ENCODE data around the gene GPR61. TPM values are rescaled to one million over a fixed set of nuclear protein-coding genes. Genes with fewer than 3 reads are reported as not detected.
A peak's percentile ranks its signal among the peaks of the same experiment; 100 is the strongest.

The GPR61 gene
- total RNA-seq, 1 donor from 2014 or later, result 0.76 TPM

DNA sequence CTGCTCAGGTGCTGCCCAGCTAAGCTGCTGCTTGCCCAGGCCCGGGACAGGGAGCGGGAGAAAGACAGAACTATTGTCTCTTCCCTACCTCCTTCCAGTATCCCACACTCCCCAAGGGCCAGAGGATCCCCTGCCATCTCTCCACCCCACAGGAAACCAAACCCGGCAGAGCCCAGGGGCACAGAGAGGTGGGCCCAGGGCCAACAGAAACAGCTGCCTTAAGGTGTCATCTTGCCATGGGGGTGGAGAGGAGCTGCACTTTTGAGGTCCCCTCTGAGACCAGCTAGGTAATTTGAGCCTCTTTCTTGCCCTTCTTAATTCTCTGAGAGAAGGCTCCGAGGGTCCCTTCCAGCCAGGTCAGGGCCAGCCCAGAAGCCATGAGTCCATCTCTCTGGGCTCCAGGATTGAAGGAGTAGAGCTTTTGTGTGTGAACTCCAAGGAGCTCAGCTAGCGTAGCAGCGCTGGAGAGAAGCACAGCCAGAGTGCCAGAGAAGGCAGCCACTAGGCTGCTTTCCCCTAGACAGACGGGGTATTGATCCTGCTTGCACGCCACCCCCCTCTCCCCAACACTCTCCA lies 9.7 kb upstream of the GPR61 start:
- no peak for TF ChIP-seq CTCF (IDR thresholded peaks at IDR 0.05; ENCODE audit: partially characterized antibody, unreplicated experiment)
- peaks cover 34% of the 10 kb centered on the region for H3K27me3 Mint-ChIP-seq (ENCODE audit: unreplicated experiment)
- H3K36me3 Mint-ChIP-seq (ENCODE audit: unreplicated experiment), result no peaks in the 10 kb centered on the region
- peak overlapping the region; percentile 97 for H3K27ac Mint-ChIP-seq (ENCODE audit: unreplicated experiment)
- peaks cover 65% of the 10 kb centered on the region for H3K4me1 Mint-ChIP-seq (ENCODE audit: low read depth, unreplicated experiment)
- peak; percentile 41 for DNase-seq
- H3K9me3 Mint-ChIP-seq (ENCODE audit: unreplicated experiment), result peaks cover 37% of the 10 kb centered on the region
- peak overlapping the region; percentile 69 for H3K4me3 Mint-ChIP-seq (ENCODE audit: unreplicated experiment)

GRCh38 chr1:109530457-109531087 lies 9.1 kb upstream of the GPR61 start:
- peak; percentile 12 for TF ChIP-seq CTCF (IDR thresholded peaks at IDR 0.05; ENCODE audit: partially characterized antibody, unreplicated experiment)
- Mint-ChIP-seq H3K4me3 (ENCODE audit: unreplicated experiment) (peak overlapping the region; percentile 69), H3K9me3 (ENCODE audit: unreplicated experiment) (peaks cover 35% of the 10 kb centered on the region), H3K27me3 (ENCODE audit: unreplicated experiment) (peaks cover 37% of the 10 kb centered on the region), H3K36me3 (ENCODE audit: unreplicated experiment) (no peaks in the 10 kb centered on the region), H3K27ac (ENCODE audit: unreplicated experiment) (peak overlapping the region; percentile 97), H3K4me1 (ENCODE audit: low read depth, unreplicated experiment) (peaks cover 65% of the 10 kb centered on the region)
- peak; percentile 93 for DNase-seq

GRCh38 chr1:109531380-109531779 lies 8.3 kb upstream of the GPR61 start:
- Mint-ChIP-seq H3K4me1 (ENCODE audit: low read depth, unreplicated experiment) (peaks cover 59% of the 10 kb centered on the region), H3K27ac (ENCODE audit: unreplicated experiment) (peak overlapping the region; percentile 97), H3K9me3 (ENCODE audit: unreplicated experiment) (peaks cover 34% of the 10 kb centered on the region), H3K27me3 (ENCODE audit: unreplicated experiment) (peaks cover 34% of the 10 kb centered on the region), H3K36me3 (ENCODE audit: unreplicated experiment) (no peaks in the 10 kb centered on the region), H3K4me3 (ENCODE audit: unreplicated experiment) (peak overlapping the region; percentile 69)
- TF ChIP-seq CTCF (IDR thresholded peaks at IDR 0.05; ENCODE audit: partially characterized antibody, unreplicated experiment), result no peak
- peak; percentile 27 for DNase-seq

- no peak for TF ChIP-seq CTCF (IDR thresholded peaks at IDR 0.05; ENCODE audit: partially characterized antibody, unreplicated experiment)
- H3K9me3 Mint-ChIP-seq (ENCODE audit: unreplicated experiment), result peaks cover 32% of the 10 kb centered on the region
- DNase-seq, result no peak
- H3K36me3 Mint-ChIP-seq (ENCODE audit: unreplicated experiment), result no peaks in the 10 kb centered on the region
- H3K27me3 Mint-ChIP-seq (ENCODE audit: unreplicated experiment), result peaks cover 34% of the 10 kb centered on the region
- peak overlapping the region; percentile 52 for H3K27ac Mint-ChIP-seq (ENCODE audit: unreplicated experiment)
- peaks cover 55% of the 10 kb centered on the region for H3K4me1 Mint-ChIP-seq (ENCODE audit: low read depth, unreplicated experiment)
- peak overlapping the region; percentile 49 for H3K4me3 Mint-ChIP-seq (ENCODE audit: unreplicated experiment)
Measured at GRCh38 chr1:109531826-109532364, 7.8 kb upstream of the GPR61 start.
